GM18505 (cell line): ENCODE results near the gene TEX22.

Source experiments
- ATAC-seq: cut with Tn5 transposase; IDR thresholded peaks from one replicate; pipeline ENCODE4 v1.9.1; 2021; ENCODE audit not compliant: unreplicated experiment
- POLR2A ChIP-seq: IDR thresholded peaks from 4 replicates; pipeline ENCODE4 v1.6.1; 2011; ENCODE audit warnings: borderline replicate concordance; ENCODE audit not compliant: insufficient read depth, insufficient read length; ENCODE audit errors: extremely low read depth

Gene TEX22

DNA sequence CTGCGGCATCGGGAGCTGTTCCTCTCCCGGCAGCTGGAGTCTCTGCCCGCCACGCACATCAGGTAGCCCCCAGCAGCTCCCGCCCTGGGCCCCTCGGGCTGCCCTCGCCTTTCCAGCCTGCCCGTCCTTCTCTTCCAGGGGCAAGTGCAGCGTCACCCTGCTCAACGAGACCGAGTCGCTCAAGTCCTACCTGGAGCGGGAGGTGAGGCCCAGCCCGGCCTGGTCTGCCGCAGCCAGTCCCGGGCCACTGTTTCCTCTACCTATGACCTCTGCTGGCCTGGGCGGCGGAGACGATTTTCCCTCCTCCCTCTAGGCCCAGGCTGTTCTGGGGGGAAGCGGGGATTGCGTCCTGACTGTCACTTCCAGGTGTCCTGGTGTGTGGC lies 51.8 kb downstream of the TEX22 start:
- ATAC-seq: no peak
- no peak for TF ChIP-seq POLR2A

DNA sequence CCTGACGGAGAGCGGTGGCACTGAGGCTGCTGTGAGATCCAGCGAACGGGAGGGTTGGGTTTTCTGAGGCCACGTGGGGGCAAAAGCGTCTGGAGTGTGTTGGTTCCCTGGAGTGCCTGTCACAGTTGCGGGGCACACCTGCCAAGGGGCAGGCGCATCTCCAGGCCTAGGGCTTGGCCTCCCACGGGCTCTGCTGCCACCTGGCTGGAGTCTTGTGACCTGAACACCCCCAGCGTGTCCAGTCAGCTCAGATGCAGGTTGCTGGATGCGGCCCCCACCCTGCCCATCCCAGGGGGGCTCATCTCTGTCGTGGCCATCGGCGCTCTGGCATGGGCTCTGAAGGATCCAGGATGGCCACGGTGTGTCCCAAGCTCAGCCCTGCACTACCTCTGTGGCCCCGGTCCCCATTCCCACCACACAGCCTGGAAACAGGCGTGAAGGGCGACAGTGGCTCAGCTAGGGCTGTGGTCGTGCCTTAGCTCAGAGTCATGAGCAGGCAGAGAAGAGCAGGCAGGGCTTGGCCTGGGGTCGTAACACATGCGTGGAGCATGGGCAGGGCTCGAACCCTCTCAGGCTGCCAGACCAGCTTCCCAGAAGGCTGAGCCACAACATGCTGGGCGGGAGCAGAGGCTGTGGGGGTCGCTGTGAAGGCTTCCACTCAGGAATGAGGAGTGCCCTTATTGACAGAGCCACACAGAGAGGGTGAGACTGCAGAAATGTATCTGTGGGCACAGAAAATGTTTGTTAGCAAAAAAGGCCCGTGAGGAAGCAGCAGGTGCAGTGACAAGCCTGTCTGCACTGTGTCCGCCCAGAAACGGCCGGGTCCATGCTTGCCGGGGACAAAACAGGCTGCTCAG lies 52.8 kb downstream of the TEX22 start:
- no peak for TF ChIP-seq POLR2A
- ATAC-seq: no peak

DNA sequence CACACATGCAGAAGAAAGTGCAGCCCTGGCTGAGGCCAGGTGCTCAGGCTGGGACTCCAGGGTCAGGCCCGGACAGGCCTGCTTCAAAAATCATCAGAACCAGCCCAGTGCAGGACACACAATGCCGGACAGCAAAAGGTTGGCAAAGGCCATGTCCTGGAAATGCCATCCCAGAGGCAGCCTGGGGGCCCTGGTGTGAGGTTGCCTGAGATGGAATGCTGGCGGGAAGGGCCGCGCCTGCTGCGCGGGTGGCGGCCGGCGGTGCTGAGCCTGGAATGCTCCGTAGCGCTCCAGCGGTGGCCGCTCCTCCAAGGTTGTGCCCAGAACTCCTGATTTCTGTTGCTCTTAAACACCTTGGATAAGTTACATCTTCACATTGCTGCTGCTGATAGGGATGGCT lies 54.6 kb downstream of the TEX22 start:
- no peak for ATAC-seq
- no peak for TF ChIP-seq POLR2A

DNA sequence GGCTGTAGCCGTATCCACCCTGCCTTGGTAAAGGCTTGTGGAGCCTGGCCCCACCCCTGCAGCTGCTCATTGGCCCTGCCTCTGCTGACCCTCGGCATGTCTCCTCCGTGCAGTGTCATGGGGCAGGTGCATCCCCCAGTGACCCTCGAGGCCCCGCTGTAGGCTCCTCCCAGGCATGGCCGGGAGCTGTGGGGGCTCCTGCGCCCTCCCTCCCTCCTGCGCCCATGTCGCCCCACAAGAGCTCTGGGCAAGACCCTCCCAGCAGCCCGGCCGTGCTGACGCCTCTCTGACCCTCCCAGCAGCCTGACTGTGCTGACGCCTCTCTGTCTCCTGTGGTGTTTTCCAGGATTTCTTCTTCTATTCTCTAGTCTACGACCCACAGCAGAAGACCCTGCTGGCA lies 55.5 kb downstream of the TEX22 start:
- TF ChIP-seq POLR2A: no peak
- no peak for ATAC-seq

DNA sequence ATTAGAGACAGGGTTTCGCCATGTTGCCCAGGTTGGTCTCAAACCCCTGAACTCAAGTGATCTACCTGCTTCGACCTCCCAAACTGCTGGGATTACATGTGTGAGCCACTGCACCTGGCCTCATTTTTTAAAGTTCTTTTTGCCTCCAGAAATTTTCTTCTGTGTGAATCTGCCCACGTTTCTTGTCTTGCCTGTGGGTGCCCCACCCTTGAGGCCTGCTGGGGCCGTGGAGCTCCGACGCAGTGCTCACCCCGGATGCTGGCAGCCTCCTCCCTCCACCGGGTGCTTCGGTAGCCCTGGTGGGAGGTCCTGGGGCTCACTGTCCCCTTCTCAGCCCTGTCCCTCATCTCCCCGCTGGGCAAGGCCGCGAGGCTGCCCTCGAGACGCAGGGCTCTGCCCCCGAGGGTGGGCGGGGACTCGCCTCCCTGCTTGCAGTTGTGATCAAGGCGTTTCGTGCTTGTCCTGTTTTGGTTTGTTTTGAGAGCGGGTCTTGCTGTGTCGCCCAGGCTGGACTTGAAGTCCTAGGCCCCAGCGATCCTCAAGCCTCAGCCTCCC lies 56.8 kb downstream of the TEX22 start:
- TF ChIP-seq POLR2A: no peak
- no peak for ATAC-seq

DNA sequence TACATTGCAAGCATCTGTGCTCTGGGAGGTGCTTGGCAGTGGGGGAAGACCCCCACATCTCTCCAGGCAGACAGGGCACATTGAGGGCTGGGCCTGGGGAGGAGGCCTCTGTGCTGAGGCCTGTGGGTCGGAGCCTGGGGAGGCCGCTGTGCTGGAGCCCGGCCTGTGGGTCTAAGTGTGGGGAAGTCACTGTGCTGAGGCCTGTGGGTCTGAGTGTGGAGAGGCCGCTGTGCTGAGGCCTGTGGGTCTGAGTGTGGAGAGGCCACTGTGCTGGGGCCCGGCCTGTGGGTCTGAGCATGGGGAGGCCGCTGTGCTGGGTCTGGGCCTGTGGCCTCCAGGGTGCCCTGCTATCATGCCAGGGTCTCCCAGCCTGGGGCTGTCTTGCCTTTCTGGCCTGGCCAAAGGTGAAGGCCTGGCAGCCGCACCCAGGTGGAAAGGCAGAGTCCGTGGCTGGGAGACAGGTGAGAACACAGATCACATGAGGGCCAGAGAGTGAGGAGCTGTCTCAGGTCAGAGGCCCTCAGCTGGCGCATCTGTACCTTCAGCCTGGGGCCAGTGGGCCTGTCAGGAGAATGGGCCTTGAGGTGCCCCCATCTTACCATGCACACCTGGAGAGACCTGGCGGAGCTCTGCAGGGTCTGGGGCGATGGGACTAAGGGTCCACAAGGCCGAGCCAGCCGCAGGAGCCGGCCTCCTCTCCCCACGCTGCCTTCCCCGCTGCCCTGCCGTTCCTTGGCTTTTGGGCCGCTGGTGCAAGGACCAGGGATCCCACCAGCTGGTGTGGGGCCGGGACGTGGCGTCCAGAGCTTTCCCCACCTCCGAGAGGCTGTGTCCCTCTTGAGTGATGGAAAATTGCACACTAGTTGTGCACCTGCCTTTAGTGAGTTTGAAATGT lies 57.7 kb downstream of the TEX22 start:
- no peak for ATAC-seq
- TF ChIP-seq POLR2A: no peak

DNA sequence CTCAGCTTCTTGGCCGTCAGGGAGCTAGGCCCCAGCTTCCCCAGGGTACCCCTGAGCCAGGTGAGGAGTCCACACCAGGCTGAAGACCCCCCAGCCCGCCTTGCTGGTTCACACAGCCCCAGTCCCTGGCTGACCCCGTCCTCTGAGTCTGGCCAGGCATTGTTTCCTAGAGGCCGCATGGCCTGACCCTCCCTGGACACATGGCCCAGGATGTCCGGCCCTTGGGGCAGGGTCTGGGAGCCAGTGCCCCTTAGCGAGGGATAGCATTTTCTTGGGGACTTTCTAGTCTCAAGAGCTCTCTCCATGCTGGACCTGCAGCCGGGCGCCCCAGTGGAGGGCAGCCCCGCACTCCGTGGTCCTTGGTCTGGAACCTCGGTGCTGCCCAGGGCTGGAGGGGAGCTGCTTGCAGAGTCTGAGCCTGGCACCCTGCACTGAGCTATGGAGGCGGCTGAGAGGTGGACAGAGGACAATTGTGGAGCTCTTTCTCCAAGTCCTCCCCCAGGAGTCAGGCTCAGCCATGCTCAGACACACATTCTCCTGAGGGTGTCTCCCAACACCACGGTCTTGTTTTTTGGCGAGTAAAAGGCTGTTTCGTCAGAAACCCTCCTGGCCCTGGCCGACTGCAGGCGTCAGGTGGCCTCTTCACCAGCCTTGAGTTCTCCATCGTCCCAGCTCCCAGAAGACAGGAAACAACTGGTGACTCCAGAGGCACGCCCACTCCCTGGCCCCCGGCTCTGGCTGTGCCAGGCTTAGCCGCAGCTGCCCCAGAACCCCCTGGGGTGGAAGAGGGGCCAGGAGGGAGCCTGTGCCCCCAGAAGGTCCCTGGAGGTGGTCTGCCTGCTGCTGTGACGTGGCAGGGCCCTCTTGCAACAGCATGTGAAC lies 58.6 kb downstream of the TEX22 start:
- ATAC-seq: no peak
- no peak for TF ChIP-seq POLR2A

DNA sequence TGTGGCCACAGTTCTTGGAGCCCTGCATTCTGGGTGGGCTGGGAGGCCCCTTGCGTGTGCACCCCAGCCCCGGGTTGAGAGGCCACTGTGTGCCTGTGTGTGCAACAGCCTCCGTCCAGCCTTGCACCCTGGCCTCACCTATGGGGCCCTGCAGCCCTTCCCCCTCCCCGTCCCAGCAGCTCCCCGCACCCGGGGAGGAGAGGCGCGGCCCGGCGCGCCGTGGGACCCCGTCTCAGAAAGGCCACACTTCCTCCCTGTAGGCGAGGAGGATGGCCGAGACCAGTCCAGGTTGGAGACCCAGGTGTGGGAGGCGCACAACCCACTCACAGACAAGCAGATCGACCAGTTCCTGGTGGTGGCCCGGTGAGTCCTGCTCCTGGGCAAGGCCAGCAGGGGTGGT lies 59.7 kb downstream of the TEX22 start:
- TF ChIP-seq POLR2A: no peak
- no peak for ATAC-seq

DNA sequence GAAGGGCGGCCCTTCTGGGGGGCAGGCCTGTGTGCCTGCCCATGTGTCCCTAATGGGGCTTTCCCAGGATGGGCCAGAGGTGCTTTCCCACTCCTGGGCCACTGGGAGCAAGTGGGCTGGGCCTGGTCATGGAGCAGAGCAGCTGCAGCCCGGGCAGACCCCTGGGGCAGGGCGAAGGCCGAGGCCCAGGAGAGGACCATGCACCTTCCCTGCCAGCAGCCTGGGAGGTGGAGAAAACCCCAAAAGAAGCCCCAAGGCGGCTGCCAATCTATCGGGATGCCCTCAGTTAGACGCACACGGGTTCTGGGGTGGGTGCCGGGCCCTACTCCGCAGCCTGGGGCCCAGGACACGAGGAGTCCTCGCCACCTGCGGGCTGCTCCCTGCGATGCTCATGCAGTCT lies 60.2 kb downstream of the TEX22 start:
- ATAC-seq: no peak

DNA sequence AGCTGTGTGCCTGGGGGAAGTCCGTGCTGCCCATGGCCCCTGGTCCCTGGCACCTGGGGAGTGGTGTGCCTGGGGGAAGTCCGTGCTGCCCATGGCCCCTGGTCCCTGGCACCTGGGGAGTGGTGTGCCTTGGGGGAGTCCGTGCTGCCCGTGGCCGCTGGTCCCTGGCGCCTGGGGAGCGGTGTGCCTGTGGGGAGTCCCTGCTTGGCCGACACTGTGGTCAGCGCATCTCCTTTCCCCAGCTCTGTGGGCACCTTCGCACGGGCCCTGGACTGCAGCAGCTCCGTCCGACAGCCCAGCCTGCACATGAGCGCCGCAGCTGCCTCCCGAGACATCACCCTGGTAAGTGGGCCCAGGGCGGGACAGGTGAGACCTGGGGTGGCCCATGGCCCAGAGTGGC lies 61.8 kb downstream of the TEX22 start:
- no peak for ATAC-seq
- TF ChIP-seq POLR2A: no peak

More for the DNA sequence above, 60.2 kb downstream of the TEX22 start:
- no peak for TF ChIP-seq POLR2A

DNA sequence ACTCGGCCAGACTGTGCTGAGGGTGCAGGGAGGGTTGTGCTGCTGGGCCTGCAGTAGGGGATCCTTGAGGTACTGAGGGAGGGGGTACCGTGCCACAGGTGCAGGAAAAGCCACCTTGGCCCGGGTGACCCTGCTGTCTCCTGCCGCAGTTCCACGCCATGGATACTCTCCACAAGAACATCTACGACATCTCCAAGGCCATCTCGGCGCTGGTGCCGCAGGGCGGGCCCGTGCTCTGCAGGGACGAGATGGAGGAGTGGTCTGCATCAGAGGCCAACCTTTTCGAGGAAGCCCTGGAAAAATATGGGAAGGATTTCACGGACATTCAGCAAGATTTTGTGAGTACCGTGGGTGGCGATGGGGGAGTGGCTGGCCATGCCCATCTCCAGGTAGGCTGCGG lies 62.3 kb downstream of the TEX22 start:
- ATAC-seq: no peak
- TF ChIP-seq POLR2A: no peak

DNA sequence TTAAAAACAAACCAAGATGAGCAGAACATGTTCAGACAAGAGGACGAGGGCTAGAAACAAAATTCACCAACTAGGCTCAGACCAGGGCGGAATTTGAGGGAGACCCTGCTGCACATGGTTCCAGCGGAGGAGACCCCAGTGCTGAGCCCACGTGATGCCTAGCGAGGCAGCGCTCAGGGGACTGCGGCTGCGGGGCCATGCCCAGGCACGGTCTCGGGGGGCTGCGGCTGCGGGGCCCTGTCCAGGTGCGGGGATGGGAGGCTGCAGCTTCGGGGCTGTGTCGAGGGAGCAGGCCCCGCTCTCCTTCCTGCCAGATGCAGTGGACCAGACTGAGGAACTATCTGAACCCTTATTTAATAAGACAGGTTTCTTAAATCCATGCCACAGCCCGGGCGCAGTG lies 63.6 kb downstream of the TEX22 start:
- no peak for TF ChIP-seq POLR2A
- ATAC-seq: no peak
